Measurements from ENCODE around the gene MYBL2. TPM values are rescaled to one million over a fixed set of nuclear protein-coding genes. Genes with fewer than 3 reads are reported as not detected.
"Not testable (repeated sequence)": the region's sequence is repeated elsewhere in the genome, so short reads cannot be mapped to it uniquely, and the experiment has no call there.

MYBL2 gene
- total and polyA plus RNA-seq, 4 donors = 1.6 to 30.9 (median 1.9) TPM; not detected in 1

GRCh38 chr20:43642548-43642947 lies 24.4 kb upstream of the MYBL2 start:
- H3K4me3 ChIP-seq (ENCODE audit: low read depth in 1 of 3, low read length in 3 of 3) = no peak overlapping the region
- TF ChIP-seq RAD21 (IDR thresholded peaks at IDR 0.05) (no peak), TAF1 (conservative IDR thresholded peaks at IDR 0.05) (no peak), MAX (IDR thresholded peaks at IDR 0.05) (no peak), RXRA (IDR thresholded peaks at IDR 0.05) (no peak), JUND (IDR thresholded peaks at IDR 0.05) (no peak), EGR1 (IDR thresholded peaks at IDR 0.05; ENCODE audit: low read depth in 2 of 2) (no peak), HNF4A (conservative IDR thresholded peaks at IDR 0.05) (no peak), REST (IDR thresholded peaks at IDR 0.05) (no peak), GABPA (IDR thresholded peaks at IDR 0.05 in 1 of 2, conservative IDR thresholded peaks at IDR 0.05 in 1 of 2) (no peak), SP1 (IDR thresholded peaks at IDR 0.05) (no peak), HNF4G (IDR thresholded peaks at IDR 0.05) (no peak)
- no peak overlapping the region for H3K27ac ChIP-seq (ENCODE audit: low read depth in 1 of 2, low read length in 2 of 2)
- H3K9me3 ChIP-seq (ENCODE audit: control insufficient read depth in 4 of 4, low read length in 3 of 4) = no peaks in the 10 kb centered on the region
- no peak for DNase-seq (ENCODE audit: low spot score)
- no peak overlapping the region for H3K9ac ChIP-seq (ENCODE audit: low read depth in 1 of 2, low read length in 2 of 2)
- H3K27me3 ChIP-seq (ENCODE audit: control insufficient read depth in 4 of 4, insufficient read depth in 4 of 4, low read length in 3 of 4) = no peaks in the 10 kb centered on the region
- H3K4me1 ChIP-seq (ENCODE audit: control insufficient read depth in 4 of 4, insufficient read depth in 4 of 4, low read length in 3 of 4) = no peaks in the 10 kb centered on the region
- peaks cover 0 to 20% (median 13%) of the 10 kb centered on the region in 4 donors for H3K36me3 ChIP-seq (ENCODE audit: control insufficient read depth in 4 of 4, insufficient read depth in 3 of 4, low read depth in 1 of 4, low read length in 3 of 4)
- 96% methylated on average over 4 of the region's 4 CpGs for WGBS

- Histone ChIP-seq H3K4me3 (ENCODE audit: low read depth in 1 of 3, low read length in 3 of 3) (no peak overlapping the region), H3K9me3 (ENCODE audit: control insufficient read depth in 4 of 4, low read length in 3 of 4) (no peaks in the 10 kb centered on the region), H3K27me3 (ENCODE audit: control insufficient read depth in 4 of 4, insufficient read depth in 4 of 4, low read length in 3 of 4) (no peaks in the 10 kb centered on the region), H3K36me3 (ENCODE audit: control insufficient read depth in 4 of 4, insufficient read depth in 3 of 4, low read depth in 1 of 4, low read length in 3 of 4) (peaks cover 0 to 8% (median 1%) of the 10 kb centered on the region in 4 donors), H3K4me1 (ENCODE audit: control insufficient read depth in 4 of 4, insufficient read depth in 4 of 4, low read length in 3 of 4) (peaks cover 0 to 3% (median 1%) of the 10 kb centered on the region in 4 donors), H3K9ac (ENCODE audit: low read depth in 1 of 2, low read length in 2 of 2) (no peak overlapping the region), H3K27ac (ENCODE audit: low read depth in 1 of 2, low read length in 2 of 2) (no peak overlapping the region)
- no peak for TF ChIP-seq SP1 (IDR thresholded peaks at IDR 0.05)
- no peak for TF ChIP-seq CTCF (IDR thresholded peaks at IDR 0.05; ENCODE audit: low read depth, low read length, missing input control)
- no peak for TF ChIP-seq HNF4A (conservative IDR thresholded peaks at IDR 0.05)
- no peak for TF ChIP-seq TAF1 (conservative IDR thresholded peaks at IDR 0.05)
- TF ChIP-seq ZBTB33 (IDR thresholded peaks at IDR 0.05) = no peak
- no peak for DNase-seq (ENCODE audit: low spot score)
- 78% methylated on average over 3 of the region's 3 CpGs for WGBS
These were observed 15.9 kb upstream of the MYBL2 start for GRCh38 chr20:43650997-43651525.

GRCh38 chr20:43651650-43652184 lies 15.2 kb upstream of the MYBL2 start:
- not testable (repeated sequence) for H3K4me3 ChIP-seq (ENCODE audit: low read depth in 1 of 3, low read length in 3 of 3); H3K27ac ChIP-seq (ENCODE audit: low read depth in 1 of 2, low read length in 2 of 2); H3K36me3 ChIP-seq (ENCODE audit: control insufficient read depth in 4 of 4, insufficient read depth in 3 of 4, low read depth in 1 of 4, low read length in 3 of 4); H3K27me3 ChIP-seq (ENCODE audit: control insufficient read depth in 4 of 4, insufficient read depth in 4 of 4, low read length in 3 of 4); H3K9me3 ChIP-seq (ENCODE audit: control insufficient read depth in 4 of 4, low read length in 3 of 4); DNase-seq (ENCODE audit: low spot score); H3K9ac ChIP-seq (ENCODE audit: low read depth in 1 of 2, low read length in 2 of 2); H3K4me1 ChIP-seq (ENCODE audit: control insufficient read depth in 4 of 4, insufficient read depth in 4 of 4, low read length in 3 of 4)
- WGBS = 96% methylated on average over 10 of the region's 10 CpGs
